H1 (cell line): ENCODE results near the gene HNRNPH2. TPM values are rescaled to one million over a fixed set of nuclear protein-coding genes. Genes with fewer than 3 reads are reported as not detected.

Experiments
- CTCF ChIA-PET: fragments of 300-600 bp; sonication (Branson Sonifier 250); formaldehyde crosslinking; loops from one replicate; lab custom pipeline; 2021; ENCODE audit not compliant: partially characterized antibody; lab: Charles Lee
- POLR2A ChIA-PET: fragments of 300-600 bp; sonication (Branson Sonifier 250); formaldehyde crosslinking; loops from one replicate; lab custom pipeline; 2021; ENCODE audit warnings: inconsistent platforms; ENCODE audit not compliant: partially characterized antibody; lab: Charles Lee
- DNase-seq, 2 experiments: peaks; one replicate each; pipeline versions ENCODE4 v3.0.0 to v3.0.0-alpha.2; 2010 to 2022; ENCODE audit warnings: low spot score in 2 of 2, low read depth in 1 of 2, mixed read lengths in 1 of 2
- FAIRE-seq: peaks from 2 replicates; lab custom pipeline; 2011; peaks lifted over from hg19 to GRCh38; lab: Jason Lieb, UNC
- H2AFZ ChIP-seq: 2 replicates; pipeline ENCODE4 v1.8.1; 2012; ENCODE audit warnings: low read length, inconsistent platforms
- H2AK5ac ChIP-seq: 2 replicates; pipeline ENCODE4 v1.6.1; 2013; ENCODE audit warnings: low read depth, low read length
- H2BK120ac ChIP-seq: replicated peaks from 2 replicates; pipeline ENCODE3; 2013; ENCODE audit warnings: low read depth, low read length, inconsistent platforms
- H2BK12ac ChIP-seq: 2 replicates; pipeline ENCODE4 v1.6.1; 2013; ENCODE audit warnings: low read depth, low read length
- H2BK15ac ChIP-seq: 2 replicates; pipeline ENCODE4 v1.6.1; 2013; ENCODE audit warnings: low read length
- H2BK20ac ChIP-seq: 2 replicates; pipeline ENCODE4 v1.6.1; 2013; ENCODE audit warnings: low read length
- H2BK5ac ChIP-seq: 2 replicates; pipeline ENCODE4 v1.6.1; 2013; ENCODE audit warnings: low read depth, low read length
- H3K14ac ChIP-seq: 2 replicates; pipeline ENCODE4 v1.6.1; 2013; ENCODE audit warnings: inconsistent platforms; ENCODE audit not compliant: insufficient read length
- H3K18ac ChIP-seq: 2 replicates; pipeline ENCODE4 v1.6.1; 2013; ENCODE audit warnings: low read length; ENCODE audit errors: extremely low read depth
- H3K23ac ChIP-seq: 2 replicates; pipeline ENCODE4 v1.6.1; 2013; ENCODE audit warnings: inconsistent platforms; ENCODE audit not compliant: insufficient read length
- H3K23me2 ChIP-seq: 2 replicates; pipeline ENCODE4 v1.6.1; 2013; ENCODE audit warnings: low read depth, low read length
- H3K27ac ChIP-seq: 2 replicates; pipeline ENCODE4 v1.6.1; 2011; ENCODE audit warnings: low read depth, low read length, inconsistent platforms
- H3K27me3 ChIP-seq, 4 experiments: replicated peaks in 1 of 4; 1 replicate in 1 of 4; 2 replicates in 3 of 4; pipeline versions ENCODE4 v1.6.1 to v1.8.1; 2011 to 2013; ENCODE audit warnings: low read length in 3 of 4, mild to moderate bottlenecking in 3 of 4, inconsistent platforms in 2 of 4, mixed read lengths in 2 of 4, moderate library complexity in 1 of 4; ENCODE audit not compliant: control insufficient read depth in 3 of 4, insufficient read depth in 3 of 4; ENCODE audit errors: extremely low read depth in 1 of 4
- H3K36me3 ChIP-seq, 4 experiments: 2 replicates each; pipeline versions ENCODE4 v1.6.1 to v1.8.1; 2011 to 2013; ENCODE audit warnings: mild to moderate bottlenecking in 4 of 4, low read length in 3 of 4, moderate library complexity in 2 of 4, control low read depth in 1 of 4, inconsistent platforms in 1 of 4; ENCODE audit not compliant: insufficient read depth in 4 of 4, control insufficient read depth in 2 of 4
- H3K4ac ChIP-seq: replicated peaks from 2 replicates; pipeline ENCODE3; 2013; ENCODE audit warnings: low read length, low read depth, mixed read lengths, inconsistent platforms; ENCODE audit not compliant: insufficient read length
- H3K4me1 ChIP-seq, 4 experiments: replicated peaks in 1 of 4; 1 replicate in 1 of 4; 2 replicates in 3 of 4; pipeline versions ENCODE4 v1.6.1 to v1.8.1; 2011 to 2013; ENCODE audit warnings: low read length in 3 of 4, inconsistent platforms in 2 of 4, mixed read lengths in 1 of 4; ENCODE audit not compliant: insufficient read depth in 4 of 4, control insufficient read depth in 3 of 4
- H3K4me2 ChIP-seq, 2 experiments: 2 replicates each; pipeline versions ENCODE4 v1.6.1 to v1.8.1; 2011 to 2013; ENCODE audit warnings: low read depth in 2 of 2, low read length in 2 of 2, control low read depth in 1 of 2, inconsistent platforms in 1 of 2, mild to moderate bottlenecking in 1 of 2; ENCODE audit not compliant: insufficient read depth in 1 of 2
- H3K4me3 ChIP-seq, 4 experiments: fragments of 200-600, 300-600 bp in 1 of 4; sonication (generic), shearing (Covaris generic), sonication (Bioruptor Twin) in 1 of 4; 2 replicates each; pipeline versions ENCODE4 v1.5.1 to v1.8.1; 2011 to 2016; ENCODE audit warnings: low read length in 4 of 4, low read depth in 3 of 4, control low read depth in 2 of 4, inconsistent platforms in 2 of 4, mild to moderate bottlenecking in 2 of 4, mixed read lengths in 1 of 4, moderate library complexity in 1 of 4; ENCODE audit not compliant: insufficient read depth in 2 of 4; ENCODE audit errors: extremely low read depth in 1 of 4
- H3K56ac ChIP-seq: replicated peaks from 2 replicates; pipeline ENCODE3; 2013; ENCODE audit warnings: low read depth, mild to moderate bottlenecking, mixed read lengths, low read length, inconsistent platforms; ENCODE audit not compliant: insufficient read length
- H3K79me1 ChIP-seq: 2 replicates; pipeline ENCODE4 v1.6.1; 2013; ENCODE audit warnings: low read depth, low read length, control low read depth
- H3K79me2 ChIP-seq, 2 experiments: 2 replicates each; pipeline versions ENCODE4 v1.6.1 to v1.8.1; 2012 to 2013; ENCODE audit warnings: low read length in 2 of 2, mild to moderate bottlenecking in 2 of 2, inconsistent platforms in 1 of 2; ENCODE audit not compliant: insufficient read depth in 2 of 2, control insufficient read depth in 1 of 2
- H3K9ac ChIP-seq, 4 experiments: replicated peaks in 1 of 4; 1 replicate in 1 of 4; 2 replicates in 3 of 4; pipeline versions ENCODE4 v1.6.1 to v1.8.1; 2011 to 2013; ENCODE audit warnings: low read depth in 3 of 4, low read length in 3 of 4, control low read depth in 2 of 4, mild to moderate bottlenecking in 2 of 4, moderate library complexity in 2 of 4, inconsistent platforms in 1 of 4; ENCODE audit errors: extremely low read depth in 1 of 4
- H3K9me3 ChIP-seq, 2 experiments: 2 replicates each; pipeline versions ENCODE4 v1.6.1 to v1.8.1; 2012 to 2013; ENCODE audit warnings: mild to moderate bottlenecking in 2 of 2, moderate library complexity in 2 of 2, control low read depth in 1 of 2, inconsistent platforms in 1 of 2, low read depth in 1 of 2, low read length in 1 of 2, mixed read lengths in 1 of 2; ENCODE audit not compliant: insufficient read depth in 2 of 2
- H4K20me1 ChIP-seq, 2 experiments: replicated peaks in 1 of 2; 2 replicates each; pipeline versions ENCODE3 to v1.8.1; 2011 to 2013; ENCODE audit warnings: inconsistent platforms in 2 of 2, low read length in 2 of 2, mild to moderate bottlenecking in 1 of 2; ENCODE audit not compliant: insufficient read depth in 2 of 2, control insufficient read depth in 1 of 2
- H4K5ac ChIP-seq: 2 replicates; pipeline ENCODE4 v1.6.1; 2013; ENCODE audit warnings: low read length, low read depth, mixed read lengths, inconsistent platforms; ENCODE audit not compliant: insufficient read length
- H4K8ac ChIP-seq: 2 replicates; pipeline ENCODE4 v1.8.0; 2013; ENCODE audit warnings: mild to moderate bottlenecking, moderate library complexity, low read length, inconsistent platforms; ENCODE audit not compliant: insufficient read depth; ENCODE audit errors: extremely low read depth
- H4K91ac ChIP-seq: replicated peaks from 2 replicates; pipeline ENCODE3; 2013; ENCODE audit warnings: low read length, mixed read lengths, inconsistent platforms; ENCODE audit not compliant: insufficient read length
- BACH1 ChIP-seq: IDR thresholded peaks from 2 replicates; pipeline ENCODE4 v1.6.1; 2012; ENCODE audit warnings: low read length, improper control_type of control experiment
- BCL11A ChIP-seq, 2 experiments: IDR thresholded peaks; one replicate each; pipeline ENCODE4 v1.6.1; 2011; ENCODE audit warnings: low read depth in 2 of 2, low read length in 2 of 2, mild to moderate bottlenecking in 2 of 2
- CHD2 ChIP-seq: IDR thresholded peaks from 2 replicates; pipeline ENCODE4 v1.6.1; 2012; ENCODE audit warnings: low read length, improper control_type of control experiment
- CTBP2 ChIP-seq: IDR thresholded peaks from 2 replicates; pipeline ENCODE4 v1.7.0; 2011; ENCODE audit warnings: borderline replicate concordance, mild to moderate bottlenecking, moderate library complexity, mixed read lengths, low read length; ENCODE audit not compliant: insufficient read depth, insufficient read length
- EZH2 ChIP-seq: fragments of 200-600 bp; sonication (generic); IDR thresholded peaks from 2 replicates; pipeline ENCODE4 v1.7.1; 2012; ENCODE audit warnings: low read depth, mild to moderate bottlenecking, moderate library complexity, low read length, inconsistent platforms; ENCODE audit not compliant: severe bottlenecking
- HDAC6 ChIP-seq: IDR thresholded peaks from one replicate; pipeline ENCODE4 v1.7.1; 2012; ENCODE audit warnings: low read depth, mild to moderate bottlenecking, inconsistent platforms, low read length, moderate library complexity
- JUND ChIP-seq: IDR thresholded peaks from 2 replicates; pipeline ENCODE4 v1.6.1; 2011; ENCODE audit warnings: mild to moderate bottlenecking, improper control_type of control experiment, low read length
- POU5F1 ChIP-seq: IDR thresholded peaks from 2 replicates; pipeline ENCODE4 v1.6.1; 2011; ENCODE audit warnings: low read depth, mild to moderate bottlenecking, low read length, moderate library complexity
- RXRA ChIP-seq: IDR thresholded peaks from 2 replicates; pipeline ENCODE4 v1.6.1; 2011; ENCODE audit warnings: low read depth, mild to moderate bottlenecking, low read length, moderate library complexity; ENCODE audit not compliant: insufficient read depth
- SP4 ChIP-seq: IDR thresholded peaks from 2 replicates; pipeline ENCODE4 v1.6.1; 2012; ENCODE audit warnings: low read length, inconsistent platforms
- TAF7 ChIP-seq: optimal IDR thresholded peaks from 2 replicates; pipeline ENCODE3; 2011; ENCODE audit warnings: low read depth, mild to moderate bottlenecking, inconsistent platforms, low read length, moderate library complexity, borderline replicate concordance
- TBP ChIP-seq: IDR thresholded peaks from 2 replicates; pipeline ENCODE4 v1.6.1; 2011; ENCODE audit warnings: low read depth, low read length, improper control_type of control experiment
- WGBS, 2 experiments: shearing (Covaris generic) in 1 of 2; methylation state at CpG; one replicate each; pipeline versions ENCODE4 v1.1.6 to v1.1.7; 2013 to 2015; ENCODE audit warnings: low lambda C conversion rate in 2 of 2, mixed read lengths in 2 of 2, inconsistent platforms in 1 of 2, low coverage in 1 of 2, missing lambda C conversion rate in 1 of 2; ENCODE audit not compliant: insufficient replicate concordance in 2 of 2, insufficient coverage in 1 of 2, insufficient read length in 1 of 2; ENCODE audit errors: extremely low coverage in 1 of 2, missing lambda C conversion rate in 1 of 2; 5-methylcytosine and 5-hydroxymethylcytosine counted together
- polyA plus RNA-seq, 7 experiments: library from polyadenylated mRNA; depleted of rRNA in 3 of 7; stranded (reverse) in 5 of 7; unstranded in 2 of 7; fragments of >200 nt in 5 of 7; fragments of 200-250 nt in 2 of 7; gene quantifications; 1 replicate in 5 of 7; 2 replicates in 1 of 7; 4 replicates in 1 of 7; pipeline versions ENCODE4 v1.2.1 to v1.2.3, GENCODE V29; 2011 to 2013; ENCODE audit warnings: missing spikeins in 2 of 7, mixed read lengths in 2 of 7
- total RNA-seq: library from RNA; stranded (reverse); fragmentation: NEBNext Ultra II Directional; extraction: Animal tissue kit (Norgen Biotek cat#: 25700); gene quantifications from 2 replicates; pipeline ENCODE4 v1.2.1, GENCODE V29; 2021
- TF ChIP-seq, protein P1 (sequence below): IDR thresholded peaks from 2 replicates; pipeline ENCODE4 v1.6.1; 2011; ENCODE audit warnings: low read length, improper control_type of control experiment

HNRNPH2 gene
- total and polyA plus RNA-seq, 2 of the 8 experiments (the other 6 are each of a cell fraction or from before 2014, with no cell fraction given) = 27.7 to 66.7 TPM

GRCh38 chrX:101417190-101417589 is 9.2 kb downstream of the HNRNPH2 start:
- Histone ChIP-seq H3K4me3 (no peak overlapping the region), H4K8ac (no peak overlapping the region), H3K9ac (no peak overlapping the region), H4K5ac (no peak overlapping the region), H4K91ac (no peak overlapping the region), H2BK12ac (no peak overlapping the region), H2BK15ac (no peak overlapping the region), H2AK5ac (no peak overlapping the region), H3K23ac (no peak overlapping the region), H2BK120ac (no peak overlapping the region), H3K23me2 (peaks cover 3% of the 10 kb centered on the region; the same call in 1 of the 2 replicates), H2BK20ac (no peak overlapping the region), H3K9me3 (no peaks in the 10 kb centered on the region), H4K20me1 (peaks cover 0 to under 1% of the 10 kb centered on the region in 2 experiments), H3K4ac (no peak overlapping the region), H3K27ac (no peak overlapping the region), H3K36me3 (peaks cover 0 to 13% (median 5%) of the 10 kb centered on the region in 4 experiments; a peak in 5 of 8 replicates), H3K18ac (no peak overlapping the region), H2AFZ (no peak overlapping the region), H3K79me2 (peaks cover 0 to 9% of the 10 kb centered on the region in 2 experiments; a peak in 2 of 4 replicates), H3K4me1 (peaks cover 0 to 3% (median 1%) of the 10 kb centered on the region in 4 experiments; a peak in 3 of 7 replicates), H3K4me2 (peak overlapping the region in 1 of 2 experiments; percentile 81; a peak in 2 of 4 replicates), H2BK5ac (no peak overlapping the region), H3K56ac (no peak overlapping the region), H3K79me1 (no peaks in the 10 kb centered on the region), H3K27me3 (no peaks in the 10 kb centered on the region), H3K14ac (no peak overlapping the region)
- 92% methylated on average over 4 of the region's 4 CpGs; no CpG with 5 or more reads in 1 of the 2 experiments for WGBS, 2 experiments
- DNase-seq (no peak), FAIRE-seq (no peak)
- CTCF ChIA-PET = interaction anchor here (0.6 to 1.5 kb wide), 3 partner anchors 14 to 194 kb away, joined by 3 to 4 read pairs (median 4); no protein-coding TSS in a partner anchor
- POLR2A ChIA-PET = interaction anchor here (1.0 to 5.4 kb wide), 4 partner anchors 21 to 133 kb away, joined by 3 to 36 read pairs (median 4); partner anchors contain the start of genes ARMCX1 and RPL36A
- TF ChIP-seq EZH2 (no peak), BCL11A (IDR thresholded peaks at IDR 0.05; ENCODE audit: low read depth in 2 of 2, low read length in 2 of 2) (no peak), SP4 (no peak), RXRA (no peak), BACH1 (no peak), JUND (no peak), HDAC6 (no peak), POU5F1 (no peak), CTBP2 (no peak), CHD2 (no peak), TAF7 (no peak), TBP (no peak)
- TF ChIP-seq, protein P1, sequence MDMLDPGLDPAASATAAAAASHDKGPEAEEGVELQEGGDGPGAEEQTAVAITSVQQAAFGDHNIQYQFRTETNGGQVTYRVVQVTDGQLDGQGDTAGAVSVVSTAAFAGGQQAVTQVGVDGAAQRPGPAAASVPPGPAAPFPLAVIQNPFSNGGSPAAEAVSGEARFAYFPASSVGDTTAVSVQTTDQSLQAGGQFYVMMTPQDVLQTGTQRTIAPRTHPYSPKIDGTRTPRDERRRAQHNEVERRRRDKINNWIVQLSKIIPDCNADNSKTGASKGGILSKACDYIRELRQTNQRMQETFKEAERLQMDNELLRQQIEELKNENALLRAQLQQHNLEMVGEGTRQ = no peak
